GM19397 (cell line): ENCODE data around the gene TRAPPC10.
A peak's percentile ranks its signal among the peaks of the same experiment; 100 is the strongest.

Source experiments
- ATAC-seq: cut with Tn5 transposase; IDR thresholded peaks from one replicate; pipeline ENCODE4 v1.9.1; 2021; ENCODE audit warnings: mild to moderate bottlenecking, moderate library complexity; ENCODE audit not compliant: unreplicated experiment

The TRAPPC10 gene

DNA sequence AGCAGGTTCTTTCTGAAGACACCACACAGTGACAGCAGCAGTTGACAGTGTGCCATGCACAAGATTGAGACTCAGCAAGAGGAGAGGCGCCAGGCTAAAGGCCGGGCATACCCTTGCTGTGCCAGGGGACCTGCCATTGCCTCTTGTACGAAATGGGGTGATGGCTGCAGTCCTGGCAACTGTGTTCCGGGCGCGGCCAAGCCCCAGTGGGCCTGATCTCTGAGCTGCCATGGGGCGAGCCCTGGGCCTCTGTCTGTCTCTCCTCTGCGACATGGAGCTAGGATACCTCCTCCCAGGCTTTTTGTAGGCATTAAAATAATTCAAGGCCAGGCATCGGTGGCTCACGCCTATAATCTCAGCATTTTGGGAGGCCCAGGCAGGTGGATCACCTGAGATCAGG lies 9.6 kb upstream of the TRAPPC10 start:
- no peak for ATAC-seq

DNA sequence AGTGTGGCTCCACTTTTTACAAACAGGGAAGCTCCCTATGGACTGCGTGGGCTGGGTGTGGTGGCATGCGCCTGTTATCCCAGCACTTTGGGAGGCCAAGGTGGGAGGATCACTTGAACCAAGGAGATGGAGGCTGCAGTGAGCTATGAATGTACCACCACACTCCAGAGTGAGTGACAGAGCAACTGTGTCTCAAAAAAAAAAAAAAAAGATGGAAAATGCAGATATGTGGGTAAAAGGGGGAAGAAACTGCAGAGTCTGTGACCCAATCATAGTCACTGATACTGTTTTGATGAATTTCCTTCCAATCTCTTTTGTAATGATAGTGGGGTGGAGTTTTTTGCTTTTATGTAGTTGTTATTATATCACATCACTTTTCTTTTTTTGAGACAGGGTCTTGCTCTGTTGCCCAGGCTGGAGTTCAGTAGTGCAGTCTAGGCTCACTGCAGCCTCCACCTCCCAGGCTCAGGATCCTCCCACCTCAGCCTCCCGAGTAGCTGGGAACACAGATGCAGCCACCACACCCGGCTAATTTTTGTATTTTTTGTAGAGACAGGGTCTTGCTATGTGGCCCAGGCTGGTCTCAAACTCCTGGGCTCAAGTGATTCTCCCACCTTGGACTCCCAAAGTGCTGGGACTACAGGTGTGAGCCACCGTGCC lies 8.7 kb upstream of the TRAPPC10 start:
- no peak for ATAC-seq

DNA sequence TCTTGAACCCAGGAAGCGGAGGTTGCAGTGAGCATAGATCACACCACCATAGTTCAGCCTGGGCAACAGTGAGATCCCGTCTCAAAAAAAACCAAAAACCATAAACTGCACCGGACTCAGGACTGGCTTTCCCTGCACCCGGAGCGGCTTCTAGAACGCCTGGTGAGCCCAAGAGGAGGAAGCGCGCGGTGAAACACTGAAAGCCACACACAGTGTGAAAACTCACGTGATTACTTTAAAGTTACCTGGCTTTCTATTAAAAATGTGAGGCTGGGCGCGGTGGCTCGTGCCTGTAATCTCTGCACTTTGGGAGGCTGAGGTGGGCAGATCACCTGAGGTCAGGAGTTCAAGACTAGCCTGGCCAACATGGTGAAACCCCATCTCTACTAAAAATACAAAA lies 7.0 kb upstream of the TRAPPC10 start:
- ATAC-seq, result no peak

DNA sequence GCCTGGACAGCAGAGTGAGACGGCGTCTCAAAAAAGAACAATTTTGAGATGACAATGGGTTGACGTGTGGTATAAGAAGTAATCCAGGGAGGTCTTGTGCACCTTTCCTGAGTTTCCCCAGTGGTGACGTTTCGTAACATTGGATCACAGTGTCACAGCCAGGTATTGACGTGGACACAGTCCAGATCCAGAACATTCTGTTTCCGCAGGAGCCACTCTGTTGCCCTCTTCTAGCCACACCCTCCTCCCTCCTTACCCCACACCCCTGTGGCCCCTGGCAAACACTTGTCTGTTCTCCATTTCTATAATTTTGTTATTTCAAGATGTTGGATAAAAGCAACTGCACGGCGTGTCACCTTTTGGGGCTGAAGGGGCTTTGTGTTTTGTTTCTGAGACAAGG lies 6.5 kb upstream of the TRAPPC10 start:
- ATAC-seq, result no peak

DNA sequence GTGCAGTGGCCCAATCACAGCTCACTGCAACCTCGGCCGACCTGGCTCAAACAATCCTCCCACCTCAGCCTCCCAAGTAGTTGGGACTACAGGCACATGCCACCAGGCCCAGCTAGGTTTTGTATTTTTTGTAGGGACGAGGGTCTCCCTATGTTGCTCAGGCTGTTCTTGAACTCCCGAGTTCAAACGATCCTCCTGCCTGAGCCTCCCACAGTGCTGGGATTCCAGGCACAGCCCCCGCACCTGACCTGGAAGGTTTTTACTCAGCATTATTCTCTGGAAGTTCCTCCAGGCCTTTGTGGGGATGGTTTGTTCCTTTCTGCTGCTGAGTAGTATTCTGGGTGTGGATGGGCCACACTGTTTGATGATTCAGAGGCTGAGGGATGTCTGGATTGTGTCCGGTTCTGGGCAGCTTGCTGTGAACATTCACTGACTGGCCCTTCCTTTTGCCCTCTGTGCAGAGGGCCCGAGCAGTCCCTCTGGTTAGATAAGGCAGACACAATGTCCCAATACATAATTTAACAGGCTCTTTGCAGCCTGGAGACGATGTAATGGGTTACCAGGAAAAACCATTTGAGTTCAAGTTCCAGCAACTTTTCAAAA lies 6.0 kb upstream of the TRAPPC10 start:
- ATAC-seq, result no peak

DNA sequence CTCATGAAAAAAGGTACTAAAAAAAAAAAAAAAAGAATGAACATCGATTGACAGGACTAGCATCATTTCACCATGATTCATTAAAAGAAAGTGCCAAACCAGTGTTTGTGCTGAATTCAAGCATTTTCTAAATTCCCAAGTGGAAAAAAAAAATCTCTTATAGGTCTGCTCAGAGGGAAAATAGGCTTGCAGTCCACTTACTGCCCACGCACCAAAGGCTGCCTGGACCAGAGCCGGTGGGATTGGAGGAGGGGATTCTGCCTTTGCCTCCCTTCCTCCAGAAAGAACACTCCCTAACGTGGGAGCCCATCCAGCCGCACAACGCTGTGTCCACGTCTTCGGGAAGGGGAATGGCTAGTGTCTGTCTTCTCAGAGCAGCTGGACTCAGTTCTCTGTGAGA lies 5.5 kb upstream of the TRAPPC10 start:
- no peak for ATAC-seq

DNA sequence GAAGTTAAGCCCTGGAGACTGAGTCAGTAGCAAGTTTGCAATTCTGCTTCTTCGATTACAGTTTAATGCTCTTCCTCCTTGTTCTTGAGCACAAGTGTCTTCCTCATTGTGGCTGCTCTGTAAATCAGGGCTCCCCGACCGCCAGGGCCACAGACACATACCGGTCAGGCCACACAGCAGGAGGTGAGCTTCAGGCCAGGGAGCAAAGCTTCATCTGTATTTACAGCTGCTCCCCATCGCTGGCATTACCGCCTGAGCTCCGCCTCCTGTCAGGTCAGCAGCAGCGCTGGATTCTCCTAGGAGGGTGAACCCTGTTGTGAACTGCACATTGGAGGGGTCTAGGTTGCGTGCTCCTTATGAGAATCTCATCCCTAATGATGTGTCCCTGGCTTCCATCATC lies 1.7 kb upstream of the TRAPPC10 start:
- no peak for ATAC-seq

DNA sequence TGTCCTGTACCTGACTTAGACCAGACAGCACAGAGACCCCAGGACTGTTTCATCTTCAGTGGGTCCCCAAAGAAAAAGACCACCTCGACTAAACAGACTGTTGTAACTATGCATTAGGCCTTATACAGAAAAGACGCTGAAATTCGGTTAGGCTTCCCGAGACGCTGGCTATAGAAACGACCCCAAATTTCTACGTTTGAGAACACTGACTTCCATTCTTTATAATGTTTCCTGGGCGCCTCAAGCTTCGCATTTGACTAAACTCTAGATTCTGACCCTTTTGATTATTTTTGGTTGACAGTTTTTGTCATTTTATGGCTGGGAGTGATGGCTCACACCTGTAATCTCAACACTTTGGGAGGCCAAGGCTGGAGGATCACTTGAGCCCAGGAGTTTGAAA lies 986 bp upstream of the TRAPPC10 start:
- no peak for ATAC-seq

DNA sequence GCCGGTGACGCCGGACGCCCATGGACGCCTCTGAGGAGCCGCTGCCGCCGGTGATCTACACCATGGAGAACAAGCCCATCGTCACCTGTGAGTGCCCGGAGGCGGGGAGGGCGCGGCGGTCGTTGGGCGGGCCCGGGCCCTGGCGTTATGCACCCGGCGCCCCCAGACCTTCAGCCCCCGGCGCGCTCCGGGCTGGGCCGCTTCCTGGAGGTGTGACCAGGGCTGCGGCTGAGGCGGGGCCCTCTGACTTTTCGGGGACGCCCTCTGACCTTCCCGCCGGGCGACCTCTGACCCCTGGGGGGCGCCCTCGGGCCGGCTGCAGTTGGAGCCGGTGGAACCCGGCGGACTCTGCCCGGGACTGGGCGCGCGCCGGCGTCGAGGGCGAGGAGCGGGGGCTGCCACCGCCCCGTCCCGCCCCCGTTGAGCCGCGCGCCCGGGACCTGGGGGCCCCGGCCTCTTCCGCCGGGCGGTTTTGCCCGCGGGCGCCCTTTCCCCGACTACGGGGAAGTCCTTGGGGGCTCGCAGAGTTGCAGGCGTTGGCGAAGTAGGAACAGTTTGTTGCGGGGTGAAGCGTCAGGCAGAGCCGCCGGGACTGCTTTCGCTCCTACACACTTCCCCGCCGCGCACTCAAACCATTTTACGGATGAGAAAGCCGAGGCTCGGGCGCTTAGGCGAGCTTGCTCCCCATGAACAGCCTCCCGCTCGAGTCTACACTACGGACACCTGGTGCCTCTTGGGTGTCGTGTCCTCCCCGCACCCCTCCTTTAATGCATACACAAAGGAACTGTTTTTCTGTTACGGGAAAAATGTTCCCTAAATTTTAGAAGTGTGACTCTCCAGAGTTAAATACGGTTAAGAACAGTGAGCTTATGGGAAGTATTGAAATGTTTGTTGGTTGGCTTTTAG lies 618 bp downstream of the TRAPPC10 start:
- ATAC-seq, result peak; percentile 67

DNA sequence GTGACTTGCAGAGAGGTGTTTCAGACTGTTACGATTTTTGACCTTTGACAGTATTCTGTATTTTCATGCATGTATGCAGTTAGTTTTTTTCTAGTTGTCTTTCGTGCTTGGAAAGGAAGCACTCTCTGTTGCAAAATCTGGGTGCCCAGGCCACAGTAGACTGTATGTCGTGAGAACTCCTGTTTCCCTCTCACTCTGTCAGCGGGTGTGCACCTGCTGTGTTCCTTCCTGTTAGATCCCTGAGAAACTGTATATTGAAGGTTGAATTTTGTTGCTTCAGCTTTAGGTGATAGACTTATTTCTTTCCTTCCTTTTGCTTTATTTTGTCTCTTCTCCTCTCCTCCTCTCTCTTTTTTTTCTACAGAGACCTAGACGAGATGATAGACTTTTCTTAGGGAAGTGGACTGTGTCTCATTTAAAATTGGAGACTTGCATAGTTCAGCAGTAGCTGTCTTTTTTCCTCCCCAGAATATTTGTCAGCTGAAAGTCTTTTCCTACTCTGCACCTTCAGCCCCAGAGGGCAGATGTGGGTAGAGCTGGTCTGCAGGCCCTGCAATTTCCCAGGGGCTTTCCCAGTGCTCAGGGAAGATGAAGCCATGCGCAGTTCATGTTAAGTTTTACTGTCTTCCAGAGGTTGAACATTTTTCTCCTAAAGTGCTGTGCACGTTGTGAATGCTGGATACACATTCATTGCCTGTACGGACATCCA lies 1.4 kb downstream of the TRAPPC10 start:
- ATAC-seq, result no peak

DNA sequence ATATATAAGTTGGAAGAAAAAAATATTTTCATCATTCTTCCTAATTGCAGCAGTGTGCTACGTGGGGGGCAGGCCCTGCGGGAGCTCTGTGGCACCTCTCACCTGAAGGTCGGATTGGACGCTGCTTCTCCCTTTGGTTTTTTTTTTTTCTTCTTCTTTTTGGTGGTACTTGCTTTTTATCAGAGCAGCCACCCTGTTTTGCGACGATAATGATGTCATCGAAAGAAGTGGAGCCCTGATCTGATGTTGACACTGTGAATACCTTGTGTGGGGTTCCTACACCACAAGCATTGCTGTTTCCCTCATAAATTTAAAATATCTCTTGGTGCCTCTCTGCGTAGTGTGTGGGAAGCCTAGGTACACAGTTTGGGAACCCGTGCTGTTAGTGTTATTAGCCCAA lies 5.5 kb downstream of the TRAPPC10 start:
- no peak for ATAC-seq

DNA sequence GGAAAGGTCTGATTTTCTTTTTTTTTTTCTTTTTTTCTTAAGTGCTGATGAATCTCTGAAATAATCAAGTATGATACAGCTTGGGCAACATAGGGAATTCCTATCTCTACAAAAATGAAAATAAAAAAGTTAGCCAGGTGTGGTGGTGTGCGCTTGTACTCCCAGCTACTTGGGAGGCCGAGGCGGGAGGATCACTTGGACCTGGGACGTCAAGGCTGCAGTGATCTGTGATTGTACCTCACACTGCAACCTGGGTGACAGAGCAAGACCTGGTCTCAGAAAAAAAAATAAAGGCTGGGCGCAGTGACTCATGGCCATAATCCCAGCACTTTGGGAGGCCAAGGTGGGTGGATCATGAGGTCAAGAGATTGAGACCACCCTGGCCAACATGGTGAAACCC lies 6.0 kb downstream of the TRAPPC10 start:
- no peak for ATAC-seq

DNA sequence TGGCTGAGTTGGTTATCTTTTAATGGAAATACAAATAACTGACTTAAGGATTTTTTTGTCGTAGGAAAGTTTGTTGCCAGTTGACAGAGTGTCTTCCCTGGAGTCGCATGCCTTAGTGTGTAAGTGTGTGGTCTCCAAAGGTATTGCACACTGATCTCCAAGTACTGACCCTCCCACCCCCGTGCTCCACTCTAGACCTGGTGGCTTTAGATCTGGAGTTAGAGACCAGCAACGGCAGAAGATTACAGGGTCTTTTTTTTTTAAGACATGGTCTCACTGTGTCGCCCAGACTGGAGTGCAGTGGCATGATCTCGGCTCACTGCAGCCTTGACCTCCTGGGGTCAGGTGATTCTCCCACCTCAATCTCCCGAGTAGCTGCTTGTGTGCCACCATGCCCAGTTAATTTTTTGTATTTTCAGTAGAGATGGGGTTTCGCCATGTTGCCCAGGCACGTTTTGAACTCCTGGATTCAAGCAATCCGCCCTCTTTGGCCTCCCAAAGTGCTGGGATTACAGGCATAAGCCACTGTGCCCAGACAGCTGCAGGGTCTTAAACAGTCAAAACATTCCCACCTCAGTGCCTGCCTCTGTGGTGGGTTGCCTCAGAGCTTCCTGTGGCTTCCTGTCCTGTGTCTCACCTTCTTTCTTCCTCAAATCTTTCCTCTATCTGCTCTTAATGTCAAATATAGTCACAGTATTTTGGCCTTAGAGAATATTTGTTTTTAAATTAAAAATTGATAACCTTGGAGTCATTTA lies 6.9 kb downstream of the TRAPPC10 start:
- no peak for ATAC-seq

DNA sequence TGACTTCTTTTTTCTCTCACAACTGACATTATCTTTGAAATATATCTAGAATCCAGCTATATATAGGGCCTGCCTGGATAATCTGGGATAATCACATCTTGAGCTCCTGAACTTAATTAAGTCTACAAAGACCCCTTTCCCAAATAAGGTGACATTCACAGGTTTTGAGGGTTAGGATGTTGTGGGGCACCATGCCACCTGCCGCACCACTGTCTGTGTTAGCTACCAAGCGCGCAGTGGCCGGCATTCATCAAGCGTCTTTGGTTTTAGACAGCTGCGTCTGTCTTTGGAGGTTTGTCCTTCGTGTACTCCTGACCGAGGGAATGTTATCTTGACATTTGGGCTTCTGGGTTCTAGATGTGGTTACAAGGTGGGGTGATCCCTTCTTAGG lies 7.5 kb downstream of the TRAPPC10 start:
- no peak for ATAC-seq

DNA sequence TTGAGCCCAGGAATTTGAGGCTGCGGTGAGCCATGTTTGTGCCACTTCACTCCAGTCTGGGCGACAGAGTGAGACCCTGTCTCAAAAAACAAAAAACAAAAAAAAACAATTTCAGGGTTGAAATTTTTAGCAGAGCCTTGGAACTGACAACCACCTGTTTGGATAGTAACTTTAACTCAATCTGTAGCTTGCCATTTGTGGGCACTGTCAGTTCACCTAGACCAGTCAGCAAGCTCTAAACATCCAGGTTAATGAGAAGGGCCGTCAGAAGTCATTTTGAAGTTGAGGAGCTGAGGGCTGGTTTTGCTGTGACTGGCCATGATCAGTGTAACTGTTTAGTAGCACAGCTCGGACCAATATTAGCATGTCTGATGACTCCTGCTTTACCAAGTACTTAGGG lies 8.4 kb downstream of the TRAPPC10 start:
- no peak for ATAC-seq

DNA sequence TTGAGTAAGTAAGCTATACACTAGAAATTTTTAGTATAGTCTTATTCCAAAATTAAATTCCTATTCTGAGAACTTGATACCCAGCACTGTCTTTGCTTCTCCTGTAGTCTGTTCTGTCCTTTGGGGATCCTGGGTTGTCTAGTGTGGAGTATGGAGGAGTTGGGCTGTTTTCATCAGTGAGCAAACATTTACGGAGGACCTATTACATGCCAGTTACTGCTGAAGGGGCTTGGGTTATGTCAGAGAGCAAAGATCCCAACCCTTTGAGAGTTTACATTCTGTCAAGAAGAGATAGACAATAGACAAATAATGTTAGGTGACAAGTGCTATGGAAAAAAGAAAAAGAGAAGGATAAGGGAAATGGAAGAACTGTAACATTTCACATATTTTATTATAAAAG lies 9.0 kb downstream of the TRAPPC10 start:
- no peak for ATAC-seq

DNA sequence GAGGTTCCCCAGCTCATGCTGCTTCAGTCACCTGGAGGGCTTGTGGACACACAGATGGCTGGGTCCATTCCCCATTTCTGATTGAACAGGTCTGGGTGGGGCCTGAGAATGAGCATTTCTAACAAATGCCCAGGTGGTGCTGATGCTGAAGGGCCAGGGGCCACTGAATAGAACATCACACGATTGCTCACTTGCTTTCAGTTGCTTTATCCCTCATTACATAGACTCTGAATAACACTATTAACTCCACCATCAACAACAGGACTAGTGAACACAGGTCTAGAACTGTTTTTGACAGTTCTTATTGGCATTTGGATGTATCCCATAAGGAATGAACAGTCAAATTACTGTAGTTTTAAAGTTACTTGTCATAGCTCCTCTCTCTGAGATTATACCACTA lies 12.1 kb downstream of the TRAPPC10 start:
- ATAC-seq, result no peak

DNA sequence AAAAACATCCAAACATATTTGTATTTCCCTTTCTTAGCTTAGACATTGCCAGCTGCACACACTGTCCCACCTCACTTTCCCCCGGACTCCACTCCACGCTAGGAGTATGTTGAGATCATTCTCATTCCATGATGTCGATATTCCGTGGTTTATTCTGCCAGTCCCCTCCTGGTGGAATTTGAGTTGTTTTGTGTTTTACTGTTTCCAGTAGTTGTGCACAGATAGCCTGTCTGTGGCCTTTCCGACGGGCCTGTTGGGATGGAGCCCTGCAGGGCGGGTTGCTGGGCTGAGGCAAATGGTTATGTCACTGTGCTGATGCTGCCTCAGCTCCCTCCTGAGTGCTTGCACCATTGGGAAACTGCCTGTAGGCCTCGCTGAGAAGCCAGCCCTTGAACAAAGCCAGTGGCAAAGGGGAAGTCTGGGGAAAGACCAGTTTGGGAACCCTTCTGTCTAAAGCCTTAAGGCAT lies 12.8 kb downstream of the TRAPPC10 start:
- ATAC-seq, result no peak

DNA sequence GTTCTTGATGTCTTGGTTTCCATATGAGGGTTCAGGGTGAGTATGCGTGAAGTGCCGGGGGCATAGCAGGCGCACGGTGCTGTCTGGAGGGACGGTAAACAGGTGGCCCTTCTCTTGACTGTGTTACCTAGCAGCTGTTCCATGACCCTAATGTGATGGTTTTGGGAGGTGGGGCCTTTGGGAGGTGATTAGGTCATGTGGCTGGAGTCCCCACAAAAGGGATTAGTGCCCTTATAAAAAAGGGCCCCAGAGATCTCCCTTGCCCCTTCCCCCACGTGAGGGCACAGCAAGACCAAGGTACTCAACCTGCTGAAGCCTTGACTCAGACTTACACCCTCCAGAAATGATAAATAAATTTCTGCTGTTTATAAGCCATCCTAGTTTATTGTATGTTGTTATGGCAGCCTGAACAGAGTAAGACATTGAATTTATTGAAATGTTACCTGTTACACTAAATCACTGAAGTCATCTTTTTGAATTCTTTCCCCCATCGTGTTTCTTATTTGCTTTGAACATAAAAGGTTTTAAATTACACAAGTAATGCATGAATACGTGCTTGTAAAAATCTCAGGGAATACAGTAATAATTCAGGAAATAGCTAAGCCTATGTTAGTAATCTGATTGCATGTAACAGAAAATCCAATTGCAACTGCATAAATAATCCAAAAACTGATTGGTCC lies 15.6 kb downstream of the TRAPPC10 start:
- ATAC-seq, result no peak

DNA sequence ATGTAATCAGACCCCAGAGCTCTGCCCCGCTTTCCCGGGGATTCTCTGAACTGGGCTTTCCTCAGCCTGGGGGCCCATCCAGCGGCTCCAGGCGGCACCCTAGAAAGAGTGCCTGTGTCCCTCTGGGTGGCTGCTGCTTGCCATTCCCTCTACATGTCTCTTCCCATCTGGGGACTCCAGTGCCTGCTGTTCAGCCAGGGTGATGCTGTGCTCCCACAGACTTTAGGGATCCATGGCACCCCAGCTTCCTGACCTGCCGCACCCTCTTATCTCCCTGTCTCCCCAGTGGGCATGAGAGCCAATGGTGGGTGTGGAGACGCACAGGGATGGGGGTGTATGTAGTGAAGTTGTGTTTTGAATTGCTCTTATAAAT lies 16.2 kb downstream of the TRAPPC10 start:
- no peak for ATAC-seq
